Right atrium auricular region (tissue), 2 donors: Measurements from ENCODE around the gene MPO. TPM values are rescaled to one million over a fixed set of nuclear protein-coding genes. Genes with fewer than 3 reads are reported as not detected.

Experiments used
- DNase-seq: peaks from one replicate; pipeline ENCODE4 v3.0.0-alpha.2; 2019; ENCODE audit warnings: low spot score
- H3K27ac ChIP-seq, 2 donors: fragments of 200-600 bp; sonication (generic); 1 replicate in 1 of 2; 2 replicates in 1 of 2; pipeline ENCODE4 v1.5.1; 2016 to 2019
- H3K27me3 ChIP-seq, 2 donors: fragments of 200-600 bp; sonication (generic); one replicate each; pipeline versions ENCODE4 v1.5.1 to v1.6.0; 2017 to 2019
- H3K36me3 ChIP-seq: fragments of 200-600 bp; sonication (generic); one replicate; pipeline ENCODE4 v1.5.1; 2016
- H3K4me1 ChIP-seq, 2 donors: fragments of 200-600 bp; sonication (generic); one replicate each; pipeline versions ENCODE4 v1.5.1 to v1.6.0; 2017 to 2019
- H3K4me3 ChIP-seq, 2 donors: fragments of 200-600 bp; sonication (generic); 1 replicate in 1 of 2; 2 replicates in 1 of 2; pipeline ENCODE4 v1.5.1; 2017 to 2019; ENCODE audit warnings: mild to moderate bottlenecking in 1 of 2, moderate library complexity in 1 of 2
- H3K9me3 ChIP-seq, 2 donors: fragments of 200-600 bp; sonication (generic); one replicate each; pipeline ENCODE4 v1.5.1; 2019
- total RNA-seq, 2 donors: library from RNA; depleted of rRNA; stranded (reverse); fragments of >200 nt; gene quantifications; one replicate each; pipeline ENCODE4 v1.1.0, GENCODE V29; 2016
- TF ChIP-seq, protein P1 (sequence below), 2 donors: fragments of 200-600 bp; sonication (generic); IDR thresholded peaks; one replicate each; pipeline ENCODE4 v1.5.1; 2019; ENCODE audit warnings: antibody characterized with exemption in 2 of 2

MPO gene
- total RNA-seq, 2 donors from 2014 or later: 0.12 to 0.30 TPM

DNA sequence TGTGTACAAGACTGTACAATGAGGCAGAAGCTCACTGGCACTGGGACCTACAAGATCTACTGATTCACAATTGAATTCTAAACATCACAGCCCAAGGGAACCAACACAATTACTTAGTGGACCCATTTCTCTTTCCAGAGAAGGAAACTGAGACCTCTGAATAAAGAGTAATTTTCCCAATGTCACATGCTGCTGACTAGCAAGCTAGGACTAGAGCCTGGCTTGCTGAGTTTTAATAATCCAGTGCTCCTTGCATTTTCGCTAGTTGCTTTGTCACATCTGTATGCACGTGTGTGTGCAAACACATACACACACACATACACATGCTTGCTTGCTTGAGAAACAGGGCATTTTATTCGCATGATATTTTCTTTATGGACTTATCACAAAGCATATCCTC, 46.2 kb downstream of the MPO start:
- Histone ChIP-seq H3K36me3 (no peaks in the 10 kb centered on the region), H3K4me1 (no peaks in the 10 kb centered on the region), H3K9me3 (no peaks in the 10 kb centered on the region), H3K27ac (no peak overlapping the region), H3K4me3 (no peak overlapping the region), H3K27me3 (no peaks in the 10 kb centered on the region)
- TF ChIP-seq, protein P1, sequence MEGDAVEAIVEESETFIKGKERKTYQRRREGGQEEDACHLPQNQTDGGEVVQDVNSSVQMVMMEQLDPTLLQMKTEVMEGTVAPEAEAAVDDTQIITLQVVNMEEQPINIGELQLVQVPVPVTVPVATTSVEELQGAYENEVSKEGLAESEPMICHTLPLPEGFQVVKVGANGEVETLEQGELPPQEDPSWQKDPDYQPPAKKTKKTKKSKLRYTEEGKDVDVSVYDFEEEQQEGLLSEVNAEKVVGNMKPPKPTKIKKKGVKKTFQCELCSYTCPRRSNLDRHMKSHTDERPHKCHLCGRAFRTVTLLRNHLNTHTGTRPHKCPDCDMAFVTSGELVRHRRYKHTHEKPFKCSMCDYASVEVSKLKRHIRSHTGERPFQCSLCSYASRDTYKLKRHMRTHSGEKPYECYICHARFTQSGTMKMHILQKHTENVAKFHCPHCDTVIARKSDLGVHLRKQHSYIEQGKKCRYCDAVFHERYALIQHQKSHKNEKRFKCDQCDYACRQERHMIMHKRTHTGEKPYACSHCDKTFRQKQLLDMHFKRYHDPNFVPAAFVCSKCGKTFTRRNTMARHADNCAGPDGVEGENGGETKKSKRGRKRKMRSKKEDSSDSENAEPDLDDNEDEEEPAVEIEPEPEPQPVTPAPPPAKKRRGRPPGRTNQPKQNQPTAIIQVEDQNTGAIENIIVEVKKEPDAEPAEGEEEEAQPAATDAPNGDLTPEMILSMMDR (IDR thresholded peaks at IDR 0.05): no peak
- DNase-seq: no peak

DNA sequence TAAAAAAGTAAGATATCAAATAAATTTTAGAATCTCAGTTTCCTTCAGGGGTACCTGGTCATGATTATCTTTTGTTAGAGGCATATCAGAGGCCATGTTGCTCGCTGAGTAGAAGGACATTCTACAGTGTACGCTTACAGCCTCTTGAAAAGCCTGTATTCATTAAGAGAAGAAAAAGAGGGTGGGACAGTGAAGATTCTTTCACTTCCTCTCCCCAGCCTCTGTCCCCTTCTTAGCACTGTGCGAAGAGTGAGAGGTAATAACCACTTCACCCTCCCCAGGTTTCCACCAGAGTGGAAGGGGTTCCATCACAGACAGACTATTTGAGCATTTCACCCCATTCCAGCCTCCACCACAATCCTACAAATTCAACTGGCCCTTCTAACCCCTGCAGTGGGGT, 47.2 kb downstream of the MPO start:
- no peak for DNase-seq
- Histone ChIP-seq H3K27me3 (no peaks in the 10 kb centered on the region), H3K4me3 (no peak overlapping the region), H3K9me3 (no peaks in the 10 kb centered on the region), H3K27ac (no peak overlapping the region), H3K36me3 (no peaks in the 10 kb centered on the region), H3K4me1 (no peaks in the 10 kb centered on the region)
- TF ChIP-seq, protein P1 (IDR thresholded peaks at IDR 0.05): no peak

- H3K4me1 ChIP-seq: no peaks in the 10 kb centered on the region
- no peaks in the 10 kb centered on the region for H3K27me3 ChIP-seq
- TF ChIP-seq, protein P1 (IDR thresholded peaks at IDR 0.05): no peak
- DNase-seq: no peak
- H3K4me3 ChIP-seq: no peak overlapping the region
- no peak overlapping the region for H3K27ac ChIP-seq
- no peaks in the 10 kb centered on the region for H3K36me3 ChIP-seq
- no peaks in the 10 kb centered on the region for H3K9me3 ChIP-seq
Observed at GRCh38 chr17:58232707-58233156, 48.0 kb downstream of the MPO start.

DNA sequence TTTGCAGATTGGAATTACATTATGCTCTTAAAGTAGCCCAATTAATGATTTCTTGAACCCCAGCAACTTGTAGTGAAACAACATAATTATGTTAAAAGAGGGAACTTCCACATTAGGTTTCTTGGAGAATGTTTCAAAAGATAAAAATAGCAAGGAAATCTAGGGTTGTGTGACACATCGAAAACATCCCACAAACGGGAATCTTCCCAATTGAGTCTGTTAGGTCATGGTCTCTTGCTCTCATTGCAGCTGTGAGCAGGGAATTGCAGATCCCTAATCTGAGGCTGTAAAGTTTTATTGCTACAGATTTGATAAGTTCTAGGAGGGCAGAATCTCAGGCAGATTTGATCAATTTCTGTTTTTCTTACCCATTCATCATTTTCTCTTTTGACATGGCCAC, 49.1 kb downstream of the MPO start:
- no peak for DNase-seq
- Histone ChIP-seq H3K27ac (no peak overlapping the region), H3K36me3 (no peaks in the 10 kb centered on the region), H3K27me3 (no peaks in the 10 kb centered on the region), H3K4me3 (no peak overlapping the region), H3K4me1 (no peaks in the 10 kb centered on the region), H3K9me3 (no peaks in the 10 kb centered on the region)
- TF ChIP-seq, protein P1 (IDR thresholded peaks at IDR 0.05): no peak

DNA sequence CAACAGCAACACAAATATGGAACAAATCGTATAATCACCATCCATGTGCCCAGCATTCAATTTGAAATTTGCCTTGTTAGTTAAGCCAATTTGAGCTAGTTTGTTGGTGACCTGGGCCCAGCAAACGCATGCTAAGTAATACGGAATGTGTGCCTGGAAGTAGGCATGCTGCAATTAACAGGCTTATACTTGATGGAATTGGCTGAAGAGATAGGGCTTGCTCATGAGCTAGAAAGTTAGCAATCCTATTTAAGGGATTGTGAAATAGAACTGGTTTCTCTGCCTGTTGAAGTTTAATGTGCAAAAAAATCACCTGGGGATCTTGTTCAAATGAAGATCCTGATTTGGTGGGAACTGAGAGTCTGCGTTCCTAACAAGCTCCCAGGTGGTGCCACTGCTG, 50.9 kb downstream of the MPO start:
- Histone ChIP-seq H3K27ac (no peak overlapping the region), H3K36me3 (no peaks in the 10 kb centered on the region), H3K4me3 (no peak overlapping the region), H3K27me3 (no peaks in the 10 kb centered on the region), H3K9me3 (no peaks in the 10 kb centered on the region), H3K4me1 (no peaks in the 10 kb centered on the region)
- TF ChIP-seq, protein P1 (IDR thresholded peaks at IDR 0.05): no peak
- DNase-seq: no peak

- Histone ChIP-seq H3K27ac (no peak overlapping the region), H3K9me3 (no peaks in the 10 kb centered on the region), H3K4me3 (no peak overlapping the region), H3K27me3 (no peaks in the 10 kb centered on the region), H3K4me1 (no peaks in the 10 kb centered on the region), H3K36me3 (no peaks in the 10 kb centered on the region)
- DNase-seq: no peak
- TF ChIP-seq, protein P1 (IDR thresholded peaks at IDR 0.05): no peak
Observed at GRCh38 chr17:58229384-58229783, 51.4 kb downstream of the MPO start.
